NCI-H748 (cell line): ENCODE results near the gene AGBL2.
"Not testable (repeated sequence)": the region's sequence is repeated elsewhere in the genome, so short reads cannot be mapped to it uniquely, and the experiment has no call there.

Experiments
- DNase-seq: peaks from one replicate; lab custom pipeline; 2025; ENCODE audit not compliant: unreplicated experiment; lab: John Stamatoyannopoulos, UW

AGBL2 gene

GRCh38 chr11:47640506-47640905, 74.7 kb downstream of the AGBL2 start:
- DNase-seq: not testable (repeated sequence)

GRCh38 chr11:47636331-47636730, 78.8 kb downstream of the AGBL2 start:
- DNase-seq: not testable (repeated sequence)

- DNase-seq: no peak
Observed at GRCh38 chr11:47631473-47631872, 83.7 kb downstream of the AGBL2 start.

GRCh38 chr11:47628026-47628425, 87.1 kb downstream of the AGBL2 start:
- no peak for DNase-seq

GRCh38 chr11:47626234-47626633, 88.9 kb downstream of the AGBL2 start:
- DNase-seq: no peak

GRCh38 chr11:47620836-47621378, 94.3 kb downstream of the AGBL2 start:
- DNase-seq: no peak

- no peak for DNase-seq
Observed at GRCh38 chr11:47617417-47617809, 97.8 kb downstream of the AGBL2 start.

- DNase-seq: peak; percentile 42
Observed at GRCh38 chr11:47616726-47617416, 98.3 kb downstream of the AGBL2 start.

GRCh38 chr11:47615249-47615648, 99.9 kb downstream of the AGBL2 start:
- DNase-seq: no peak

- DNase-seq: no peak
Observed at GRCh38 chr11:47611348-47611794, 103.8 kb downstream of the AGBL2 start.

- DNase-seq: no peak
Observed at GRCh38 chr11:47609675-47610074, 105.5 kb downstream of the AGBL2 start.
